Omental fat pad (tissue), 4 donors: ENCODE data around the gene WFIKKN2. TPM values are rescaled to one million over a fixed set of nuclear protein-coding genes. Genes with fewer than 3 reads are reported as not detected.

Experiments used
- ATAC-seq: fragments of 150-250 bp; one replicate; pipeline ENCODE4 v1.9.1; 2016; ENCODE audit warnings: mild to moderate bottlenecking, moderate library complexity; ENCODE audit not compliant: low FRiP score
- DNase-seq: peaks from one replicate; pipeline ENCODE4 v3.0.0-alpha.2; 2019; ENCODE audit warnings: low spot score
- CTCF ChIP-seq, 3 donors: fragments of 450-650 bp; IDR thresholded peaks; one replicate each; pipeline ENCODE4 v1.5.1; 2016 to 2017; ENCODE audit warnings: antibody characterized with exemption in 3 of 3, mild to moderate bottlenecking in 3 of 3, moderate library complexity in 2 of 3
- total RNA-seq, 4 donors: library from RNA; depleted of rRNA; stranded (reverse); fragments of >200 nt; gene quantifications; one replicate each; pipeline ENCODE4 v1.1.0, GENCODE V29; 2016

WFIKKN2 gene
- total RNA-seq, 4 donors from 2014 or later: 0.09 to 0.24 TPM; not detected in 2

- no peak for TF ChIP-seq CTCF (IDR thresholded peaks at IDR 0.05)
- DNase-seq: no peak
- ATAC-seq: no peak
Measured at GRCh38 chr17:50794361-50794760, 41.0 kb upstream of the WFIKKN2 start.

GRCh38 chr17:50797135-50797810 lies 38.1 kb upstream of the WFIKKN2 start:
- no peak for DNase-seq
- ATAC-seq: no peak
- no peak for TF ChIP-seq CTCF (IDR thresholded peaks at IDR 0.05)

GRCh38 chr17:50798424-50799288 lies 36.7 kb upstream of the WFIKKN2 start:
- no peak for TF ChIP-seq CTCF (IDR thresholded peaks at IDR 0.05)
- ATAC-seq: no peak
- DNase-seq: no peak

GRCh38 chr17:50799582-50799981 lies 35.8 kb upstream of the WFIKKN2 start:
- ATAC-seq: no peak
- no peak for TF ChIP-seq CTCF (IDR thresholded peaks at IDR 0.05)

GRCh38 chr17:50800196-50800700 lies 35.1 kb upstream of the WFIKKN2 start:
- TF ChIP-seq CTCF (IDR thresholded peaks at IDR 0.05): no peak
- ATAC-seq (no peak), DNase-seq (no peak)

More at GRCh38 chr17:50799582-50799981, 35.8 kb upstream of the WFIKKN2 start:
- DNase-seq: no peak

- ATAC-seq: no peak
- DNase-seq: no peak
- no peak for TF ChIP-seq CTCF (IDR thresholded peaks at IDR 0.05)
Measured at GRCh38 chr17:50802609-50803571, 32.5 kb upstream of the WFIKKN2 start.
